ENCODE data around the gene GATC.

GATC gene

GRCh38 chr12:120500581-120500980 is 54.3 kb downstream of the GATC start:
- no peak for DNase-seq

- DNase-seq, result no peak
These were observed 58.3 kb downstream of the GATC start for GRCh38 chr12:120504587-120504986.

- no peak for DNase-seq
These were observed 62.3 kb downstream of the GATC start for GRCh38 chr12:120508537-120508936.
